H4 (cell line): ENCODE measurements around the gene CHCHD4. TPM values are rescaled to one million over a fixed set of nuclear protein-coding genes. Genes with fewer than 3 reads are reported as not detected.

ENCODE experiments used
- DNase-seq: peaks from one replicate; pipeline ENCODE4 v3.0.0-alpha.2; 2015; ENCODE audit warnings: low spot score
- total RNA-seq: library from RNA; depleted of rRNA; stranded (reverse); fragments of >200 nt; shearing (Covaris generic); gene quantifications from 2 replicates; pipeline ENCODE4 v1.2.3, GENCODE V29; 2014

Gene CHCHD4
- total RNA-seq, 1 experiment from 2014 or later: 32.7 TPM

DNA sequence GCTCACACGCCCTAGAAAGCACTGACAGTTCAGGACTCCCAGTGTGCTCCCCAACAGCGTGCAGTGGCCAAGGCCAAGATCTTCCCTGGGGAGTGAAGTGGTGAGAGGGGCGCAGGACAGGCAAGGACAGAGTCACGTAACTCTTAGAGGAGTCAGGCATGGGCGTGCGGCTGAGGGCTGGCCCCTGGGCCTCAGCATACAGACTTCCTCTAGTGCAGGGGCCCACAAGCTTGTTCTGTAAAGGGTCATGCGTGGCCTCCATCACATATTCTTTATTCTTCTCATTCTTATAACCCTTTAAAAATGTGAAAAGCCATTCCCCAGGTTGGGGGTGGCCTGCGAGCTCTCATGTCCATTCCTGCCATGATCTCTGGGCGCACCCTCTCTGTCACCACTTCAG lies 25.4 kb upstream of the CHCHD4 start:
- no peak for DNase-seq

DNA sequence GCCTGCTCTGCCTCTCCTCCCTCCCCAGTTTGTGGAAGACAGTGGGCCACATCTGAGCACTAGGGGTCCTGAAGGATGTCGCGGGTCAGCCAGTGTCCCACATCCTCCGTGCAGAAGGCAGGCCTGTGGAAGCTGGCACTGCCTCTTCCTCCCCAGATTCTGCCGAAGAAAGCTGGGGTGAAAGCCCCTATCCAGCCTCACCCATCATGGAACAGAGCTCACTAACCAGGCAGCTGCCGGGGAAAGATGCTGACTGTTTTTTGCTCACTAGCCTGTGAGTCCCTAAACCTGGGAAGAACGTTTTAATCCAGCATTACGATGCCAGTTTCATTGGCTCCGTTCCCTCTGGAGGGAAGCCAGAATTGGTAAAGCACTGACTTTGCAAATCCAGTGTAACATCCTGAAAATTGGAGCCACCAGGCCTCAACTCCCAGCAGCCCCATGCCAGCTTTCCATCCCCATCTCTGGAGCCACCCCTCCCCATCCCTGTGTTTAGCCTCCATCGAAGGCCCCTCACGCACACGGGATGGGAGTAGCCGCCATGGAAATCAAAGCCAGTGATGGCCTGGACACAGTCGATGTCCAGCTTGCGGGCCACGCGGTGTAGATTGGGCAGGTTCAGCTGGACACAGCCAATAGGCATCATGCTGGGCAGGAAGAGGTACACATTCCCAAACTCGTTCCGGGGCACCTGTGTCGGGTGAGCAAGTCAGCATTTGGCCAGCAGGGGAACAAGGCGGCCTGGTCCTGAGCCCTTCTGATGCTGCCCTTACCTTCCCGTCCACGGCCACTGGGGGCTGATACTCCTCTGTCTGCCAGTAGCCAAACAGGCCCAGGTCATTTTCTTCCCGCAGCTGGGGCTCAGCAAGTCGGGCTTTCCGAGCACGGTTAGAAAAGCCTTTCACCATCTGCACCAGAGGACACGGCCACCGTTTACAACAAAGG lies 23.6 kb upstream of the CHCHD4 start:
- DNase-seq: no peak

DNA sequence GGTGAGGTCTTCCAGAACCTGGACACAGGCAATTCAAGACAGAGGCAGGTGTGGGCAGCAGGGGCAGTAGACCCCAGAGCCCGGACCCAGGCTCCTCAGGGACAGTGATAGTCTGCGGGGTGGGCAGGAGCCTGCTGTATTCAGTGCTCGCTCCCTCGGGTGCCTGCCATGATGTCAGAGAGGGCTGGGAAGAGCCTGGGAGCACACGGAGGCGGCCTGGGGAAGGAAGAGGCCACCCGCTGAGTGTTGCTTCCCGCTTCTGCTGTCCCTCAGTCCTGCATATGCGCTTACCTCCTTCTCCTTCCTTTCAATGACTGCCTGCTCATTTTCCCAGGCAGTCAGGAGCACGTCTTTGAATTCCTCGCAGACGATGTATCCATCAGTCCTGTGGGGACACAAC lies 22.9 kb upstream of the CHCHD4 start:
- DNase-seq: no peak

DNA sequence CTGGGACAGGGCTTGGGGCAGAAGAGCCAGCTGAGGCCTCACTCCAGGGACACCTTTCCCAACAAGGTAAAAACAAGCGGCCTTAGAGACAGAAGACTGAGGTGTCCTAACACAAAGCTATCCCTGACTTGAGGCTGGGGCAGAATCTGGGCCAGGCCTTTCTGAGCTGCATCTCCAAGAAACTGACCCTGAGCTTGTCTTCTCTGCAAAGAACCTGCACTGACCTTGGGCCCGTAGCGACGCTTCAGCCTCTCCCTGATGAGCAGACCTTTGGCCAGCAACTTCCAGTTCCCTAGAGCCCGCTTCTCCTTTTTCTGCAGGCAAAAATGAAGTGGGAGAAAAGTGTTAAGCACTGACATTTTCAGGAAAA lies 22.4 kb upstream of the CHCHD4 start:
- no peak for DNase-seq

DNA sequence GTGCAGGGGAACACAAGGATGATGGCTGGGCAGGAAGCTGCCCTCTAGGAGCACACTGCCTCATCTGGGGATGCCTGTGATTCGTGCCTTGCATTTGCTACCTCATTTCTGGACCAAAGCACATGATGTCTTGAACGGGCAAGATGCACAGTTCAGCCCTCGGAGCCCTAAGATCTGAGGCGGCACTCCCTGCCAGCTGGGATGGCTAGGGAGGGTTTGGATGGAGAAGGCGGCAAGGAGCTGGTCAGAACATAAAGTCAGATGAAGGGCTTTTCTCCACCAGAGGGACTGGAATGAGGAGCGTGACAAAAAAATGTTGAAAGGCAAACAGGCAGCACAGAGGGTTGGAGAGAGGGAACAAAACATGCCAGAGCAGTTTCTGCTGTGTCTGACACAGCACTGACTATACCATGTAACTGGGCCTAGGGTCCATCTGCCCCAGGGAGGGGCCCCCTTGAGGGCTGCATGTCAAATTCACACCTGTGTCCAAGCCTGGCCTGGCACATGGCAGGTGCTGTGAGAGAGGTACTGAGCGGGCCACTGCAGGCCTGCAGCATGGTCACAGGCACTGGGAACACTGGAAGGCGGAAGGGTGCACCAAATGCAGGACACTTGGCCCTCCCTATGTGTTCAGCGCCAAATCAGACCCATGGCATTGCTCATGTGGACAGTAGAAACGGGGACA lies 21.9 kb upstream of the CHCHD4 start:
- DNase-seq: no peak

DNA sequence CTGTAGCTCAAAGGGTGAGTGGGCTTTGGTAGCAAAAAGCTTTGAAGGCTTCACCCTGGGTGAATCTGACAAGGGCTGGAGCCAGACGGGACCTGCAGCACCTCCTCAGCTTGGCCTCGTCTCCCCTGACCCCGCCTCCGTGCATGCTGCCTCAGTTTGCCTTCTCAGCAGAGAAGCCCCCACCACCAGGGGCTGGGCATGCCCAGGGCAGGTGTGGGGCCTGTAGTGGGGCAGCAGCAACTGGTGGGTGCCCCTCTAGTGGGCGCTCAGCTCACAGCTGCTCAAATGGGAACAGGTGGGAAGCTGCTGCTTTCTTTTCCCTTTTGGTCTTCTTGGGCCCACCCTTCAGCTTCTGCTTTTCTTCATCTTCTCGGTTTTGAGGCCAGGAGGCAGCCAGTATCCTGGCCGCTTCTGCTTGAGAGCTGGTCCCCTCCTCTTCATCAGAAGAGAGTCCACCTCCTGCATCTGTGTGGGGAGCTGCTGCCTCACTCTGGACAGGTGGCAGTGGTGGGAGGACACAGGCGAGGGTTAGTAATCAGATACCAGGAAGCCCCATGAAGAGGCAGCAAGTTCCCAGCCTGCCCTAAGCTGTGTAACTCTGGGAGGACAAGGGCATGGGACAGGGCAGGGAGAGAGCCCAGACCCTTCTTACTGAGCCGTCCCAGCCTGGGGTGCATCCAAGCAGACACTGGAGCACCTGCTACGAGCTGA lies 21.2 kb upstream of the CHCHD4 start:
- no peak for DNase-seq

DNA sequence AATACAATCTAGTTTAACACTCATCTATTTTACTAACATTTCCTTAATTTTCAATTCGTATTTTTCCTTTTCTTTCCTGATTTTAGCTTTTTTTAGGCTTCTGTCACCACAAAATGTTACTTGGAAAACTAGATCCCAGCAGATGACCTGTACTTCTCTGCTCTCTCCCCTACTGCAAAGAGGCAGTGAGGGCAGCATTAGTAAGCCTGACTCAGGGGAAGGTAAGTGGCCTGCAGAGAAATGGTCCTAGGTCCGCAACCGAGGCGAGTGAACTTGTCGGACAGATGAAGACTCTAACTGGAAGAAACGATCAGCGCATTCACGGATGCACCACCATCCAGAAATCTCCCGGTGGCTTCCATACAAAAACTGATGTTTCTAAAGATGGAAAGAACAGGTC lies 20.6 kb upstream of the CHCHD4 start:
- no peak for DNase-seq

DNA sequence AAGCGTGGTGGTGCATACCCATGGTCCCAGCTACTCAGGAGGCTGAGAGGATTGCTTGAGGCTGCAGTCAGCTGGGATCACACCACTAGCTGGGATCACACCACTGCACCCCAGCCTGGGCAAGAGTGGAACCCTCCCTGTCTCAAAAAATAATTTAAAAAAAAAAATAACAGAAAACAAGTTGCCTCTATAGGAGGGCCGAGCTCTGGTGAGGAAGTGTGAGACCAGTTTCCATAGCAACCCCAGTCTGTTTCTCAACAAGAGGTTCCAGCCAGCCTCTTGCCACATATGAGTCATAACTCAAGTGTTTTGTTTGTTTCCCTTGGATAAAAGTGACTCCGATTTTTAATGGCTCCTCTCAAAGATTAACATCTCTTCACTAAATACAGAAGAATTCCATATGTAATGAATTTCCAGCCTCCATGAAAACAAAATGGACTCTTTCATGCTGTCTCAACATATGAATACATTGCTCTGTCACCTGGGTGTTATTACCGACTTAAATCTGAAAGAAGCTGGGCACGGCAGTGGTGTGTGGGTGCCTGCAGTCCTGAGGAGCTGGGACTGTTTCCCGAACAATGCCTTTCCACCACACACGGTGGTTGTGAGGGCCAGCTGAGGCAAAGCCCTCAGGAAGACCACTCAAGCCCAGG lies 19.9 kb upstream of the CHCHD4 start:
- DNase-seq: peak; percentile 97

DNA sequence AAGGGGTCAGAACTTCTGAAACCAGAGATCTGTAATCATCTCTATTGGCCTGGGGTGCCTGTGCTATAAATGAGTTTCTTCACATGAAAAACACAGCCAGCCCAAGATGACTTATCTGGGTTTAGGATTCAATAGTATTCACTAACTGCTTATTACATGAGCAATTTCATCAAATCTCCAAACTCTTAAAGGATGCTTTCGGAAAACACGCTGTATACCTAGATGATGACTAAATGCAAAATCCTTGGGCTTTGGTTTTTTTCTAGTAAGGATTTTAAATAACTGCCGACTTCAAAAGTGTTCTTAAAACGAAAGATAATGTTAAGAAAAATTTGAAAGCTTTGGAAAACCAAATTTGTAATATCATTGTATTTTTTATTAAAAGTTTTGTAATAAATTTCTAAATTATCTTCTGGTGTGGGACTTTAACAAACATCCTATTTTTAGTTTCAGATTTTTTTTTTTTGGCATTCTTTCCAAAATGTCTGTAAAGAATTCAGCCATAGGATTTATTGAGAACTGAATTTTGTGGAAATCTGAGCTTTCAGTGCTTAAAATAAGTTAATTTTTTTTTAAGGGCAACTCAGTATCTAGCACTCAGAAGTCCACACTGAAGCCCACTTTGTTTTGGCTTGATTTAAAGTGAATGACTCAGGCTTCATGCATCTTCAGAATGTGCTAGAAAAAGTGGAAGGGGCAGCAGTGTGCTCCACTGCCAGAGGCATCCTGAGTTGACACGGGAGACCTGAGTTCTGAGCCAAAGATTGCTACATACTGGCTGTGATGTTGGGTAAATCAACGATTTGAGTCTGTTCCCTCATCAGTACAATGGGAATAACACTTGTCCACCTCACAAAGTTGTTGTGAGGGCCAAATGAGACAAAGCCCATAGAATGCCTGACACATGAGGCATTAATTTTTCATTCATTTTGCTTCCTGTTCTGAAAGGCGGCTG lies 18.9 kb upstream of the CHCHD4 start:
- peak; percentile 82 for DNase-seq

DNA sequence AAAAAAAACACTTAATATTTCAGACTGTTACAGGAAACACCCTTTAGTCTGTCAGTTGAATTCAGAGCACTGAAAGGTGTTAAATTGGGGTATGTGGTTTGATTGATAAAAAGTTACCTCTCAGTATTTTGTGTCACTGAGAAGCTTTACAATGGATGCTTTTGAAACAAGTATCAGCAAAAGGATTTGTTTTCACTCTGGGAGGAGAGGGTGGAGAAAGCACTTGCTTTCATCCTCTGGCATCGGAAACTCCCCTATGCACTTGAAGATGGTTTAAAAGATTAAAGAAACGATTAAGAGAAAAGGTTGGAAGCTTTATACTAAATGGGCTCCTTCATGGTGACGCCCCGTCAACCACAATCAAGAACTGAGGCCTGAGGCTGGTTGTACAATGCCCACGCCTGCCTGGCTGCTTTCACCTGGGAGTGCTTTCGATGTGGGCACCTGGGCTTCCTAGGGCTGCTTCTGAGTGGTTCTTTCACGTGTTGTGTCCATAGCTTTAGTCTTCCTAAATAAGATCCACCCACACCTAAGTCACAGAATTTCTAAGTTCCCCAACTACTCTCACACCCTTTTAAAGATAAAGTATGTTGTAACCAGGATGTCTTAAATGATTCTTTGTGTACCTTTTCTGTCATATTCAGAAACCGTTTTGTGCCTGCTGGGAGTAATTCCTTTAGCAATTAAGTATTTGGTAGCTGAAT lies 18.0 kb upstream of the CHCHD4 start:
- DNase-seq: no peak

DNA sequence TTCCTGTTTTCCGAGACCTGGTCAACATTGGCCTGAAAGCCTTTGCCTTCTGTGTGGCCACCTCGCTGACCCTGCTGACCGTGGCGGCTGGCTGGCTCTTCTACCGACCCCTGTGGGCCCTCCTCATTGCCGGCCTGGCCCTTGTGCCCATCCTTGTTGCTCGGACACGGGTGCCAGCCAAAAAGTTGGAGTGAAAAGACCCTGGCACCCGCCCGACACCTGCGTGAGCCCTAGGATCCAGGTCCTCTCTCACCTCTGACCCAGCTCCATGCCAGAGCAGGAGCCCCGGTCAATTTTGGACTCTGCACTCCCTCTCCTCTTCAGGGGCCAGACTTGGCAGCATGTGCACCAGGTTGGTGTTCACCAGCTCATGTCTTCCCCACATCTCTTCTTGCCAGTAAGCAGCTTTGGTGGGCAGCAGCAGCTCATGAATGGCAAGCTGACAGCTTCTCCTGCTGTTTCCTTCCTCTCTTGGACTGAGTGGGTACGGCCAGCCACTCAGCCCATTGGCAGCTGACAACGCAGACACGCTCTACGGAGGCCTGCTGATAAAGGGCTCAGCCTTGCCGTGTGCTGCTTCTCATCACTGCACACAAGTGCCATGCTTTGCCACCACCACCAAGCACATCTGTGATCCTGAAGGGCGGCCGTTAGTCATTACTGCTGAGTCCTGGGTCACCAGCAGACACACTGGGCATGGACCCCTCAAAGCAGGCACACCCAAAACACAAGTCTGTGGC lies 17.1 kb upstream of the CHCHD4 start:
- DNase-seq: no peak

DNA sequence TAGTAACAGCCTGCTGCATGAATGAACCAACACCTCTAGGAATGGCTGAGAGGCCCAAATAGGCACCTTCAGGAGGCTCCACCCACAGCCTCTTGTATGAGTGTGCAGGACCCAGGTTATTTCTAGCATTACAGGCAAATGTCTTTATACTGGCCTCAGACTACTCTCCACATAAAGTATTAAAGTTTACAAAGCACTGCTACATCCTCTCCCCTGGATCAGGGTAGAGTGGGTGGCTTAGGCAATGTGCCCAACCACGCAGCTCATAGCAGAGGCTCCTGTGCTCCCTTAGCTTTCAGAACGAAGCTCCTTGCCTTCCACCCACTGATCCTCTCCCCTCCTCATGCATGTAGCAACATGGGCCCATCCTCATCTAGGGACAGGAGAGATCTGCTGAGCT lies 16.5 kb upstream of the CHCHD4 start:
- DNase-seq: no peak

DNA sequence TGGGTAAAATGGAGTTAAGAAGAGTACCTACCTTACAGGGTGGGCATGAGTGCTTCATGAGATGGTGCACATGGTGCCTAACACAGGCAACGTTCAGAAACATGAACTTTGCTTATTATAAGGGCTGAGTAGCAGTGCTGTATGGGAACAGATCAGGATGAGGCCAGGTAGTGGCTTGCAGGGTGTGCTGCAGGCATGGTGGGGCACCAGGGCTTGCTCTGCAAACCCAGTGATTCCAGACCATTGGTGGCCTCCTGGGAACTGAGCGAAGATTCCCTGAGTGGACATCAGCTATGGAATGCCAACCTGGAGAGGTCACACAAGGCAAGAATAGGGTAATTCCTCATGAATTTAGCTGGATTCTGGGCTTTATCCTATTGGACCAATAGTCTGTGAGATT lies 16.0 kb upstream of the CHCHD4 start:
- no peak for DNase-seq

DNA sequence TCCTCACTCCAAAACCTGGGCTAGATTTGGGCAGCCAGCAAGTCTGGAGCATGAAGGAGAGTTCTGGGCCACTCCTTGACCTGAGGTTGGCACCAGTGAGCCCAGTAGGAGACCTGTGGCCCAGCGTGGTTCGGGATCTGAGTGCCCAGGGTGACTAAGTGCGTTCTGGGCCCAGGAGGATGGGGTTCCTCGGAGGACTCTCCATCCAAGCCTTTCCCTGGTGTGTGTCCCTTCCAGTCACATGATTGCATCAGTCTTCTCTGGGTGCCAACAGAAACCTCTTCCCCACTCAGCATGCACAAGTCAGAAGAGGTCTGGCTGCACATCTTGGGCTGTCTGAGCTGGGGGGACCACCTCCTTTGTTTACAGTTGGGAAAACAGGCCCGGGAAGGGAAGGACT lies 15.1 kb upstream of the CHCHD4 start:
- DNase-seq: no peak

DNA sequence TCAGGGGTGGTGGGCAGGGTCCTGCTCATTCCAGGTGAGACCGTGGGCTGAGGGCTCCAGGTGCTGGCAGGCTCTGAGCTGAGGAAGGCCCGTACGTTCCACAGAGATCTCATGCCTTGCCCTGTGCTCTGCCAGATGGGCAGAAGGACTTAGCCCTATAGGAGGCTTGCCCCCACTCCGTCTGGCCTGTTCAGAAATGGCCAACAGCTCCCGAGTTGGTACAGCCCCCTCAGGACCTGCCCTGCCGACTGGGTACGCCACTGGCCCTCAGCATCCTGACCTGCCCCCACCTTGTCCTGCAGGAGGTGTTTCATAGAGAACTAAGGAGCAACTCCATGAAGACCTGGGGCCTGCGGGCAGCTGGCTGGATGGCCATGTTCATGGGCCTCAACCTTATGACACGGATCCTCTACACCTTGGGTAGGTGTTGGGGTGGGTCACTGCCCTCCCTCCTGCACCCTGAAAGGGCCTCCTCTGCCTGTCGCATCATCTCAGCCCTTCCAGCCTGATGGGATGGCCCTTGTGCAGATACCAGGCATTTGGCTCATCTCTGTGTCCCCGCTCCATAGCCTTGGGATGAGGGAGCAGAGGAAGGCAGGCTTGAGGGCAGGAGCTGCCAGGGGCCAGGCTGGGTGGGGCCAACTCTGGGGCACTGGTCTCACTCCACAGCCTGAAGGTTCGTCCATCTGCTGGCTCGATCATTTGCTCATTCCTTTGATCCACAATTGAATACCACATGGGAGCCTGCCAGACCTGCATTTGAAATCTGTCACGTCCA lies 14.4 kb upstream of the CHCHD4 start:
- DNase-seq: no peak

DNA sequence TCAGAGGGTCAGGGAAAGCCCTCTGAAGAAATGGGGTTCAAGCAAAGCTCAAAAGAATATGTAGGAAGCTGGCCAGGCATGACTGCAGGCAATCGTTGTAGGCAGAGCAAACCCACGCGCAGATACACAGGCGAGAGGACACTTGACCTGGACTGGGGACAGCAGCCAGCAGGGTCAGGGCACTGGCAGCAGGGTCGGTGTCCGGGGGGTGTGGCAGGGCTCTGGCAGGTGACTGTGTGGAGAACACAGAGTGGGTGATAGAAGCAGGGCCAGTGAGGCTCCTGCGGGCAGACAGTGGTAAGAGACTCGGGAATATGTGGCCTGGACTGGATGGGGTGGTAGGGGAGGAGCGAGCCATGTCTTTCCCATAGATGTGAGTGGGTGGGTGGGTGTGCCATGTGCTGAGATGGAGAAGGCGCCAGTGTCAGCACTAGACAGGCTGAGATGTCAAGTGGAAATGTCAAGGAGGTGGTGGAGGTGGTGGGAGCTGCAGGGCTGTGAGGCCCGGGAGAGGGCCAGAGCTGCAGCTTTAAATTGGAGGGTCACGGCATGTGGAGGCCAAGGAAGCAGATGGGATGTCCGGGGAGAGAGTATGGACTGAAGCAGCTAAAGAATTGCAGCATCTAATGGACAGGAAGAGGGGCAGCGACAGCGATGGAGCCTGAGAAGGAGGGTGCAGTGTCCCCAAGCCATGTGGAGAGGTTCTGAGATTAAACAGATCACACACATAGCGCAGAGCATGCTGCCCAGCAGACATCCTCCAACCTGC lies 13.6 kb upstream of the CHCHD4 start:
- DNase-seq: no peak

DNA sequence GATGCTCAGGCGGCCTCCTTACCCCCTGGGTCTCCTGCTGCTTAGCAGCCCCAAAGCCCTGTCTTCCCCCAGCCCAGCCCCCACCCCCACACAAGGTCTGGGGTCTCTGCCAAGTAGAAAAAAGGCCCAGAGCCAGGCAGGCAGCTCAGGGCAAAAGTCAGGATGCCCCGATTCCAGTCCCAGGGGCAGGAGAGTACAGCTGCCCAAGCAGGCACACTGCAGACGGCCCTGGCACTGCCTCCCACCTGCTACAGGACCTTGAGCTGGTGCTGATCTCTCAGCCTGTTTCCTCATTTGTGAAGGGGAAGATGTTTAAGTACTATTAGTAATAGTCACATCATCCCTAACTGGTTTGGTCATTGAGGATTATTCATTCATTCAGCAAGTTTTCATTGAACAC lies 12.8 kb upstream of the CHCHD4 start:
- DNase-seq: no peak

DNA sequence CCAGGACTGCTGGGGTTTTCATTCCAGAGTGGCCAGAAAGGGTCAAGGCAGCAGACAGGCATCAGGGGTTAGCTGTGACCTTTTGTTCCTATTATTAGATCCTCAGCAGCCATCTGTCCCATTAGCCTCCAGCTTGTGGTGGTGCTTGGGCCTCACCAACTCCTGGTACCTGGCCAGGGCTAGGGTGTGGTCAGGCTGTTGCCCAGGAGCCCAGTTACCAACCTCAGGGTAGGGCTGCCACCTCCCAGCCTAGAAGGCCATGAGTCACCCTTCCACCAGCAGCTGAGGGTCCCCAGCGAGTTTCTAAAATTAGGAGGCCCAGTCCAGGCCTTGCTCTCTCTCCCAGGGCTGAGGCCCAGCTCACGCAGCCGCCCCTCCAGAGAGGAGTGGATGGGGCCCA lies 12.3 kb upstream of the CHCHD4 start:
- peak; percentile 36 for DNase-seq
